Activated CD8-positive, alpha-beta memory T cell treated with anti-CD3 and anti-CD28 coated beads for 4 hours (primary cell): ENCODE results near the gene RIOK2.
"Not testable (repeated sequence)": the region's sequence is repeated elsewhere in the genome, so short reads cannot be mapped to it uniquely, and the experiment has no call there.

Experiments used
- DNase-seq, 2 donors: peaks; one replicate each; pipeline ENCODE4 v3.0.0-alpha.2; 2020; ENCODE audit warnings: low read depth in 2 of 2

Gene RIOK2

DNA sequence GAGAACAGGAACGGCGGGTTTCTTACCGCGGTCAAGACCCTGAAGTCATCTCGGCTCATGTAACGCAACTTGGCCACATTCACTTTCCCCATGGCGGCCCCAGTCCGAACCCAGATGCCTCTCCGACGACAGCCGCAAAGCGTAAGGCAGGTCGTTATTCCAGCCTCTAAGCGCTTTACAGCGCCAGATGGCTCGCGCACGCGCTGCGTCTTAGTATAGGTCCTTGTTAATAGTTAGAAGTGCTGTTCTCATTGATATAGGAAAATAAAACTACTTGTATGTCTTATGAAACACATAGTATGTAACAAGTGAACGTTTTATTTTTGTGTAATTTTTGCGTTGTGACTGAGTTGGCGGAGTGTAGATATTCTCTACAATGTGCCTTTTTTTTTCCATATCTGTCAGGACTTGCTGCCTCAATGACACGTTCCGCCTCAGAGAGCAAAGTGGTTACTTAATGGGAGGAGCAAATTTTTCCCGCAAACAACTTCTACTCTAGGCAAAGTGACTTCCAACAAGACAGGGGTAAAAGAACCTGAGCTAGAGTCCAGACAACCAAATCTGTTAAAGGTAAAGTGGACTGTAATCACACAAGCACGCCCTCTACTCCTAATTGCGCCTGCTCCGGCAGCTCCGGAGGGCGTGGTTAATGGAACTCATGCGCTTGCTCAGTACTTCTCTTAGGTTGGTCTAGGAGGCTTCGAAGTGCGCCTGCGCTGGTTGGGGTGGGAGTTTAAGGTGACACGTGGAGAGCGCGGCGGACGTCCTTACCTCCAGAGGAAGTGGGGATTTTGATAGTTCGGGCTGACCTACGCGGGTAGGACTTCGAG lies at the start of gene RIOK2:
TSS of gene RIOK2 (minus strand) at position 148 of the 830 bp plus-strand sequence. CDS start at position 92, 56 bp downstream.
- DNase-seq, result peak; percentile 88 to 90

DNA sequence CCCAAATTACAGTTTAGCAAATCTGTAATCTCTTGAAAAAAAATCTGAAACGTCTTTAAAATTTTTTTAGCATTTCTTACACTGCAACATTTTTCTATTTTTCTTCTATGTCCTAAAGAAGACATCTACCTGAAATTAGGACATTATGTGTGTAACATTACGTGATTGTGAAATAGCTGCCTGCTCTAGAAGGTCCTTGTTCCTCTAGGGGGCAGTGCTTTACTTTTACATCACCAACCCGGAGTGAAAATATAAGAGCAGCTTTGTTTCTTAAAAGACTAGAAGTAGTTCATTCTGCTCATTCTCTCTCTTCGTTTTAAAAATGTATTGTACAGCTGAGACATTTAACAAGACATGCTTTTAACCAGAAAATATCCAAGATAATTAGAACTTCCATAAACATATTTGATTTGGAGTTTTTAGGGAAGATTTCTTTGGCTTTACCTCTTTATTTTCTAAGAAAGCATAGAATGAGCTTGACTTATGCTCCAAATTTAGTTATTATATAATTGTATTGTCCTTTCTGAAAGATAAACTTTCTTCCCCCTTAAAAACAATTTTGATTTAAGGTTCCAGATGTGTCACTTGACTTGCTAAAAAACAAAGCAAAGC lies 48.1 kb upstream of the RIOK2 start:
- DNase-seq, result no peak

DNA sequence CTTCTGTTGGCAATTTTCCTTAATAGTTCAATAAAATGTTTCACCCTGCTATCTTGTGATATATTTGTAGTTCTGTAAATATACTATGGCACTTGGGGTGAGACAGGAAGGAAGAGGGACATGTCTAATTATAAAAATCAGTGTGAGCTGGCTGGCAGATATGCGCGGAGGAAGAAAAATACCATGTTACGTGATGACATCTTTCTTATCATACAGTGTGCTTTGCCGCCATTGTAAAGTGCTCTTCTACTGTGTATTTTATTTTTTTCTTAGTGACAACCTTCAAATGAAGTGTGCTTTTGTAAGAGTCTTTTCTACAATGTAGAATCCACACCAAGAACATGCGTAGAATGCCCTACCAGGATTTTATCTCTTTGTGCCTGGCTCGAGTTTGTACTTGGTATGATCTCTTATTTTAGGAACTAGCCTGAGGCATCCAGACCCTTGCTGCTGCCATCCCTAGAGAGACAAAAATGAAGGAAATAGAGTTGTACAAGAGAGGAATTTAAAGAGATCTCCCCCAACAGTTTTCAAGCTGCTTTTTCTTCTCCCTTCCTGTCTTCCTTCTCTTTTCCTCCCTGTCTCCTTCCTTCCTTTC lies 46.7 kb upstream of the RIOK2 start:
- DNase-seq, result no peak

DNA sequence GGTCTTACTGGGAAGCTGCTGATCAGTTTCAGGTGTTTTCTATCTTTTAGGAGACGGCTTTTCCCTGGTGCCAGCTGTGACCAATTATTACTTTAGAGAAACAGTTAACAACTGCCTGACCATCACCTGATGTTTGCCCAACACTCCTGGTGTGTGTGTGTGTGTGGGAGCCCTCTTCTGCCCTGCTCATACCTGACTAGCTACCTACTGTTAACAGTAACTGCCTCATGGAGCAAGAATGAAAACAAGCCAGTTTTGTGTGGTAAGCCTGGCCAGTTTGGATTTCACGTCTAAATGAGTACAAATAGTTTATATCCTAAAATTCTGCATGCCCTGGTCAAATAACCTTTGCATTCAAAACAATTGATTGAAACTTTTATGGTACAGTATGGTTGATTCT lies 46.1 kb upstream of the RIOK2 start:
- no peak for DNase-seq

DNA sequence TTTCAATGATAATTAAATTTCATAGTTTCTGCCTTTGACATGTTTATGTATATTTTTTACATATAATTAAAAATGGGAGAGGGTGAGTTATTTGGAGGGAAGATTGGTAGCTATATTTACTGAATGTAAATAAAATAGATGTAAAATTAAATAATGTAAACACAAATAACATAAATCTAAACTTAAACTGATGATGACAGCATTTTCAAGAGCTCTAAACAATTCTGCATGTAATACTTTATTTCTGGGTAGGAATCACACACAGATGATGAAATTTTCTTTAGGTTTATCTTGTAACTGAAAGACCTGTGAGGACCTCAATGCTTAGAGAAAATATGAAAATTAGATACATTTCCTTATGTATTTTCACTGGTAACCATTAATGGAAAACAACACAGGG lies 42.2 kb upstream of the RIOK2 start:
- DNase-seq, result no peak

DNA sequence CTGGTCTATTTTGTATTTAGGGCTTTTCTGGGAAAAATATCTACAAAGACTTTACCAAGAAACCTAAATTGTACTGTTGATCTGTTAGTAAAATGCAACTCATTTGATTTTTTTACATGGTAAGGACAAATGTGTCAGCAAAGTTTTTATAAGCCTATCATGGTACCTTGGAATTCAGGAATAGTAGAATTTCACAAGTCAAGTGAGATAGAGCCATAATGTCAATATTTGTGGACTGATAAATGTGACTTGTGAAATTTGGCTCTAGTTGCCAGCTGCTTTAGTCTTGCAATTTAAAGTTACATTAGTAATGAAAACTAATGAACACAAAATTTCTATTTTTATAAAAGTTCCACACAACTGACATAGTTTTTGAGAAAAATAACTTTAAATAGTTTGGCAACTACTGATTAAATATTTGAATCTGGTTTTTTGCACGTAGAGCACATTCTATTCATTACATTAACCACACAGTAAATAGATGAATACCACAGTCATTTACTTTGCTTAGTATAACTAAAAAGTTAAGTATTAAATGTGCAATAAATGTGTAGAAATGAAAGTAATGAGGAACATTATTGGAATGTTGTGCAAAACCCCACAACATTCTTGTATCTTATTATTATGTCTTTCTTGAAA lies 41.2 kb upstream of the RIOK2 start:
- no peak for DNase-seq

DNA sequence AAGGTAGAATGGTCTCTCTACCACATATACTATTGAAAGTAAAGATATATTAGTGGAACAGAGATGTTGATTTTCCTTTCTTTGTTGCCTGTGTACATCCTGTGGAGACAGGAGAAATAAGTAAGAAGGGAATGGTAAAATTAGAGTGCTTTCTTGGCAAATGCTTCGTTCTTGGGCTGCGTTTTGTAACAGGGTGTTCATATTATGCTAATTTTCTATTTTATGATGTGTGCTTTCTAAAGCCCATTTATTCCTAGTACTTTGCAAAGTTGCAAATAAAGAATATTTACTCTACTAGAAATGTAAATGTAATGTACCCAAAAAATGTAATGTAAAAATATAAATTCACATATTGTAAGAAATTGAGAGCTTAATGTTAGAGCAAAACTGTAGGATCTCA lies 40.5 kb upstream of the RIOK2 start:
- no peak for DNase-seq

DNA sequence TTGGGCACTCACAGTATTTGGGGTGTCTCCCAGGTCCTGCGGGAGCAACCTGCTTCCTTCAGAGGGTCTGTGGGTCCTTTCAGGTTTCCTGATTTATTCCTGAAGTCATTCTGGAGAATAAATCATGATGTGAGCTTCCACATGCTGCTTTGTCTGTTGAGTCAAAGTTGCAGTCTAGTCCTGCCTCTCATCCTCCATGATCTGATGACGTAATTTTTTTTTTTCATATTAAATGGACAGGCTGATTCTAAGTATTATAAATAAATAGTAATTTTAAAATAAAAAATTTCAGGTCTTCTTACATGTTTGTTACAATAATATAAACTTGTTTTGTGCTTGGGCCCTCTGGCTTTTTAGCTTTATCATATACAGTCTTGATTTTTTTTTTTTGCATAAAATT lies 26.3 kb upstream of the RIOK2 start:
- DNase-seq, result no peak

DNA sequence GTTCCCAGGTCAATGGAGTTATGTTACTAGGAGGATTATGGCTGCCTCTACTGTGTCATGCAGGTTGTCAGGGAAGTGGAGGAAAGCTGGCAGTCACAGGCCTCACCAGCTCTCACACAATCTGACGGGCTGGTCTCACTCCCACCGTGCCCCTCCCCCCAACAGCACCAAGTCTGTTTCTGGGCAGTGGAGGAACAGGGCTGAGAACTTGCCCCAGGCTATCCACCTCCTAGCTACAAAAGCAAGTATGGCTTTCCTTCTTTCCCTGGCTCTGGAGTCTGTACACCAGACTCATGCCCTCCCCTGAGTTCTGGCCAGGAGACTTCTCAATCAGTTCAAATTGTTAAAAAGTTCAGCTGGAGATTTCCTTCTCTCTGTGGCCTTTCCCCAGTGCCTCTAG lies 25.7 kb upstream of the RIOK2 start:
- DNase-seq, result no peak

DNA sequence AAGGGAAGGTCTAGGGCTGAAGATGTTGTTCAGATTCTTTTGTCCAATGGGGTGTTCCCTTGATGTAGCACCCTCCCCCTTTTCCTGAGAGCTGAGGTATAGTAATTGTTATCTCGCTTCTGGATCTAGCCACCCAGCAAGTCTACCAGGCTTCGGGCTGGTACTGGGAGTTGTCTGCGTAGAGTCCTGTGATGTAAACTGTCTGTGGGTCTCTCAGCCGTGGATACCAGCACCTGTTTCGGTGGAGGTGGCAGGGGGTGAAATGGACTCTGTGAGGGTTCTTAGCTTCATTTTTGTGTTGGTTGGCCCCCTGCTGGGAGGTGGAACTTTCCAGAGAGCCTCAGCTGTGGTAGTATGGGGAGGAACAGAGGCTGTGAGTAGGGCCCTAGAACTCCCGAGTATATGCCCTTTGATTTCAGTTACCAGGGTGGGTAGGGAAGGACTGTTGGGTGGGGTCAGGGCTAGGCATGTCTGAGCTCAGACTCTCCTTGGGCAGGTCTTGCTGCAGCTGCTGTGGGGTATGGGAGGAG lies 25.2 kb upstream of the RIOK2 start:
- no peak for DNase-seq

DNA sequence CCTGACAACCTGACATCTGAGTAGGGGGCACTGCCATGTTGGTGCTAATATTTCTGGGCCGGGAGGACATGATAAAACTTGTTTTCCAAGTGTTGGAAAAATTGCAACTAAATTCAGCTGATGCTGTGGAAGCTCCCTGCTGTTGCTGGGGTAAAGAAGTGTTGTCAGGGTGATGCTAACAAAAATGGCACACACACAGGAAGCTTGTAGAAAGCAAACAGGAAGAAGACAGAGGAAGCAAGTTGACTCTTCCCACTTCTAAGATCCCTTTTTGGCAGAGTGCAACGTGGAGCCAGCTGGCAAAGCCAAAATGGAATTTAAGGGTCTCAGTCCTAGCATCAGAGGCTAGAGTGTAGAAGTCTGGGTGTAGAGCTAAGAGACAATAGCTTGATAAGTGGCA lies 11.3 kb upstream of the RIOK2 start:
- DNase-seq, result no peak

DNA sequence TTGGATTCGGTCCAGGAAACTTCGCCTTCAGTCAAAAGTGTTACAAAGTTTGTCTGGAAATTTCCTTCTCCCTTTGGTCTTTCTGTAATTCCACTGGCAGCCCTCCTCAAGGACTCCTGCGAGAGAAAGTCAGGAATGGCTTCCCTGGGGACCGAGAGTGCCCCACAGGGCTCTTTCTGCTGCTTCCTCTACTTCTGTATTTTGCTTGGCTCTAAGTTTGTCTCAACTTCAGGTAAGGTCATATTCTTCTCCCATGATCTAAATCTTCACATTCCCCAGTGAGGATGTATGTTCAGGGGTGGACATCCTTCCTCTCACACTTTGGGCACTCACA lies 10.3 kb upstream of the RIOK2 start:
- DNase-seq, result no peak

DNA sequence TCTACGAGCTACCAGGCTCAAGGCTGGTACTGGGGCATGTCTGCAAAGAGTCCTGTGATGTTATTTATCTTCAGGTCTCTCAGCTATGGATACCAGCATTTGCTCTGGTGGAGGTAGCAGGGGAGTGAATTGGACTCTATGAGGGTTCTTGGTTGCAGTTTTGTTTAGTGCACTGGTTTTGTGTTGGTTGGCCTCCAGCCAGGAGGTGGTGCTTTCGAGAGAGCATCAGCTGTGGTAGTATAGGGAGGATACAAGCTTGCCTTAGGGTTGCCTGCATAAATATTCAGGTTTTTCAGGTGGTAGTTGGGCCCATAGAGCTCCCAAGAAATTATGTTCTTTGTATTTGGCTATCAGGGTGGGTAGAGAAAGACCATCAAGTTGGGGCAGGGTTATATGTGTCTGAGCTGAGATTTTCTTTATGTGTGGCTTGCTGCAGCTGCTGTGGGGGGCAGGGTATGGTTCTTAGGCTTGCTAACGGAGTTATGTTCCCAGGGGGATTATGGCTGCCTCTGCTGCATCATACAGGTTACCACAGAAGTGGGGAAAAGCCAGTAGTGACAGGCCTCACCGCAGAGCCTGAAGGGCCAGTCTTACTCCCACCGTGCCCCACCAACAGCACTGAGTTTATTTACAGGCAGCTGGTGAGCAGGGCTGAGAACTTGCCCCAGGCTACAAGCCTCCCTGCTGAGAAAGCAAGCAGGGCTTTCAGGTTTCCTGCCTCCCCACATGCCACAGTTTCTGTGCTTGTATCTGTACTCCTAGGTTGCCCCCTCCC lies 9.7 kb upstream of the RIOK2 start:
- no peak for DNase-seq

DNA sequence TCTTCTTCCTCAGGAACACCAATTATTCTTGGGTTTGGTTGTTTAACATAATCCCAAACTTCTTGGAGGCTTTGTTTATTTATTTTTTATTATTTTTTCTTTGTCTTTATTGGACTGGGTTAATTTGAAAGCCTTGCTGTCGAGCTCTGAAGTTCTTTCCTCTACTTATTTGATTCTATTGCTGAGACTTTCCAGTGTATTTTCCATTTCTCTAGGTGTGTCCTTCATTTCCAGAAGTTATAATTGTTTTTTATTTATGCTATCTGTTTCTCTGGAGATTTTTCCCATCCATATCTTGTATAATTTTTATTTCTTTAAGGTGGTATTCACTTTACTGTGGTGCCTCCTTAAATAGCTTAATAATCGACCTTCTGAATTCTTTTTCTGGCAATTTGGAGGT lies 8.8 kb upstream of the RIOK2 start:
- DNase-seq, result no peak

DNA sequence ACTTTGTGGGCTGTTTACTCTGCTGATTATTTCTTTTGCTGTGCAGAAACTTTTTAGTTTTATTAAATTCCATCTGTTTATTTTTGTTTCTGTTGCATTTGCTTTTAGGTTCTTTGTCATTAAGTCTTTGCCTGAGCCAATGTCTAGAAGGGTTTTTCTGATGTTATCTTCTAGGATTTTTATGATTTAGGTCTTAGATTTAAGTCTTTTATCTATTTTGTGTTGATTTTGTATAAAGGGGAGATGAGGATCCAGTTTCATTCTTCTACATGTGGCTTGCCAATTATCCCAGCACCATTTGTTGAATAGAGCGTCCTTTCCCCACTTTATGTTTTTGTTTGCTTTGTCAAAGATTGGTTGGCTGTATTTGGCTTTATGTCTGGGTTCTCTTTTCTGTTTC lies 6.5 kb upstream of the RIOK2 start:
- DNase-seq, result not testable (repeated sequence)

DNA sequence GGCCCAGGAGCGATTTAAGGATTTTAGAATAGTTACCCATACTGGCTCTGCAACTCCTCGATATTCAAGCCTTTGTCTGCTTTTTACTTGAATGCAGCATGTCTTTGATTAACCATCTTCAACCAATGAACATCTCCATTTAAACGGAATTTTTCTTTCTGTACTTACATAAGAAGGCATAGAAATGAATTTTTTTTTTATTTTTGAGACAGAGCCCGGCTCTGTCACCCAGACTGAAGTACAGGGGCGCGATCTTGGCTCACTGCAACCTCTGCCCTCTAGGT lies 825 bp upstream of the RIOK2 start:
- no peak for DNase-seq

DNA sequence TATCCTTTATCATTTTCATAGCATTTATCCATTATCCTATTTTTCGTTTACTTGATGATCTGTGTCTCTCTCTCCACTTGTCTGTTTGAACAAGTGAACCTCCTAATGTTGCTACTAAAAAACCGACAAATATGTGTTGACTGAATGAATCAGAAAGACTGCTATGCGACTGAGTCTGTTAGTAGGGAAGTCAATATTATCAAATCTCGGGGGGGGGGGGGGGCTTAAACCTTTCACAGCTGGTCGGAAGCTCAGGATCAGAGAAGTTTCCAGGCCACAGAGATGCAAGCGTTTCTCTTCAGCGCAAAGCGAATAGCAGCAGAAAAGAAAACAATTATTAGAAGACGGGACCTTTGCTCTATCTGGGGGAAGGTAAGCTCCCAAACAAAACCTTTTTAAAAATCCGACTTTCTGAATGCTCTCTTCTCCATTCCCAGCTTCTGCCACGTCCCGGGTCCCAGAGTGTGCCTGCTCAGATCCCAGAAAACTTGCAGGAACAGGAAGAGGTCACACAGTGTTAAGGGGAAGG lies 412 bp downstream of the RIOK2 start:
- DNase-seq, result no peak

DNA sequence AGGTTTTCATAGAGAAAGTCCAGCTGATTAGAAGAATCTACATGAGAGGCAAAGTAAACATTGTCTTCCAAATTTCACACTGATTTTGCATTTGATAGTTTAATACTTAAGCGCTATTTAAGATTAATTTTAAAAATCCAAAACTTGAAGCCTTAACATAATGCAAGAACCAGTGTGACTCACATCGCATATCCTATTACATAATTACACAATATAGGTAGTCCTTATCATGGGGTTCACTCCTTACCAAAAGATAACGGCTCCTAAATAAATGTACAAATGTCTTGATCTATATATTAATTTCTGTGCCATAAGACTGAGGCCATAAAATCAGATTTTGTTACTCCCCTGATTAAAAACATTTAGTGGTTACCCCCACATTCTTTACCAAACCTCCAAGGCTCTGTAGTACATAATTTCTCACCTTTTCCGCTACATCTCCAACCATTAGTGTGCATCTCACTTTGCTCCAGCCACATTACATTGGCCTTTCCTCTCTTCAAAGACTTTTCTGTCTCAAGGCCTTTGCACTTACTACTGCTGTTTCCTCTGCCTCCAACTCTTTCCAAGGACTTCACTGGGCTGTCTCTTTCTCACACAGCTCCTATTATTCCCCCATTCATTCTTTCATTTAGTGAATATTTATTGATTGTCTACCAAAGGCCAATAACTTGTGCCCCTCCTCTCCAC lies 1.0 kb downstream of the RIOK2 start:
- DNase-seq, result no peak

DNA sequence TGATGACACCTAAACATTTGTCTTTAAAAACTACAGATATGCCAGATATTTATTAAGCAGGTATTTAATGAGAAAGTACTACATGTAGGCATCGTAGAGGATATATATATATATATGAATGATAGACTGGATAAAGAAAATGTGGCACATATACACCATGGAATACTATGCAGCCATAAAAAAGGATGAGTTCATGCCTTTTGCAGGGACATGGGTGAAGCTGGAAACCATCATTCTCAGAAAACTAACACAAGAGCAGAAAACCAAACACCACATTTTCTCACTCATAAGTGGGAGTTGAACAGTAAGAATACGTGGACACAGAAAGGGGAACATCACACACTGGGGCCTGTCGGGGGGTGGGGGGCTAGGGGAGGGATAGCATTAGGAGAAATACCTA lies 3.6 kb downstream of the RIOK2 start:
- not testable (repeated sequence) for DNase-seq

DNA sequence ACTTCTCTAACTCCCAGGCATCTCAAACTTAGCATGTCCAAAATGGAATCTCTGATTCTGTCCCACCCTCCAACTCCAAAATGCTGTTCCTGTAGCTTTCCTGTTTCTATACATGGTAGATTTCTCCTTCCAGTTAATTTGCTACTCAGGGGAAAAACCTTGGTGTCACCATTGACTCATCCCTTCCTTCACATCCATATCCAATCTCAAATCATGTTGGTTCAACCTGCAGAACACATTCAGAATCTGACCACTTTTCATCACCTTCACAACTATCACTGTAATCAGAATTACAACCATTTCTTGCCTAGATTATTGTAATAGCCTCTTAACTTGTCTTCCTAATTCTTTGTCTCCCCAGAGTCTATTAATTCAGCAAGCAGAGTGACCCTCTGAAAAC lies 10.8 kb downstream of the RIOK2 start:
- no peak for DNase-seq

DNA sequence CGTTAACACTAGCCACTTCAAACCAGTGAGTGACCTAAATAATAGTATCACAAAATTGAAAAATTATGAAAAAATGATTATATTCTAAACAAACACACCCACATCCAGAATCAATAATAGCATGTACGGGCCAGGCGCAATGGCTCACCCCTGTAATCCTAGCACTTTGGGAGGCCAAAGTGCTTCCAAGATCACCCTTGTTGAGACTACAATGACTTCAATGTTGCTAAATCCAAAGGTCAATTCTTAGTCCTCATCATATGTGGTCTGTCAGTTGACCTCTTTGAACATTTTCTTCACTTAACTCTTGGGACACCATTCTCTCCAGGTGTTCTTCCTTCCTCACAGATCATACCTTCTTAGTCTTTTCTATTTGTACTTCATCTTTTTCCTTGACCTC lies 11.3 kb downstream of the RIOK2 start:
- DNase-seq, result no peak
